OCI-LY3 (cell line): ENCODE measurements around the gene GNG12.

ENCODE experiments used
- CTCF ChIP-seq: fragments of 200-600, 300-600 bp; sonication (generic); IDR thresholded peaks from 2 replicates; pipeline ENCODE4 v1.5.1; 2014; ENCODE audit warnings: antibody characterized with exemption, low read length, low read depth
- EZH2phosphoT487 ChIP-seq: fragments of 200-600 bp; shearing (Covaris generic); IDR thresholded peaks from 2 replicates; pipeline ENCODE4 v1.6.1; 2018; ENCODE audit warnings: antibody characterized with exemption, mixed run types, low read depth

- no peak for TF ChIP-seq CTCF
- TF ChIP-seq EZH2phosphoT487: no peak
Measured at GRCh38 chr1:67761730-67762129, 71.5 kb downstream of the GNG12 start.
